Stimulated activated CD4-positive, alpha-beta T cell treated with anti-CD3 and anti-CD28 coated beads, Interleukin-2, amount 100 ng/mL, for 24 hours (primary cell): ENCODE measurements around the gene GLYAT.
"Not testable (repeated sequence)": the region's sequence is repeated elsewhere in the genome, so short reads cannot be mapped to it uniquely, and the experiment has no call there.

Experiments
- DNase-seq, 2 donors: peaks; one replicate each; pipeline ENCODE4 v3.0.0-alpha.2; 2020

The GLYAT gene

GRCh38 chr11:58742981-58743880 lies 11.5 kb upstream of the GLYAT start:
- DNase-seq, result no peak

GRCh38 chr11:58742140-58742539 lies 10.4 kb upstream of the GLYAT start:
- DNase-seq, result no peak

GRCh38 chr11:58741127-58741526 lies 9.4 kb upstream of the GLYAT start:
- no peak for DNase-seq

- no peak for DNase-seq
Observed at GRCh38 chr11:58740447-58740846, 8.7 kb upstream of the GLYAT start.

GRCh38 chr11:58739725-58740430 lies 8.1 kb upstream of the GLYAT start:
- DNase-seq, result no peak

- DNase-seq, result no peak
Observed at GRCh38 chr11:58734681-58735490, 3.1 kb upstream of the GLYAT start.

- no peak for DNase-seq
Observed at GRCh38 chr11:58730507-58731089, 1.1 kb downstream of the GLYAT start.

- no peak for DNase-seq
Observed at GRCh38 chr11:58727415-58727797, 4.3 kb downstream of the GLYAT start.

- no peak for DNase-seq
Observed at GRCh38 chr11:58726737-58727414, 4.9 kb downstream of the GLYAT start.

GRCh38 chr11:58719406-58720117 lies 12.2 kb downstream of the GLYAT start:
- no peak for DNase-seq

- no peak for DNase-seq
Observed at GRCh38 chr11:58712531-58712930, 19.2 kb downstream of the GLYAT start.

GRCh38 chr11:58711832-58712231 lies 19.9 kb downstream of the GLYAT start:
- DNase-seq, result no peak

GRCh38 chr11:58707767-58708166 lies 24.0 kb downstream of the GLYAT start:
- DNase-seq, result no peak

GRCh38 chr11:58696825-58697224 lies 34.9 kb downstream of the GLYAT start:
- not testable (repeated sequence) for DNase-seq

- DNase-seq, result no peak
Observed at GRCh38 chr11:58693026-58693425, 38.7 kb downstream of the GLYAT start.

GRCh38 chr11:58691675-58692074 lies 40.1 kb downstream of the GLYAT start:
- DNase-seq, result no peak

- DNase-seq, result no peak
Observed at GRCh38 chr11:58688789-58689503, 42.8 kb downstream of the GLYAT start.

- DNase-seq, result no peak
Observed at GRCh38 chr11:58685973-58686722, 45.6 kb downstream of the GLYAT start.

GRCh38 chr11:58682660-58683059 lies 49.1 kb downstream of the GLYAT start:
- DNase-seq, result not testable (repeated sequence)

- DNase-seq, result not testable (repeated sequence)
Observed at GRCh38 chr11:58677536-58677935, 54.2 kb downstream of the GLYAT start.
